ACHN (cell line): ENCODE results near the gene PRKN.

Source experiments
- DNase-seq: peaks from one replicate; pipeline ENCODE4 v3.0.0-alpha.2; 2015
- in situ Hi-C: cut with HindIII; loops from 2 replicates; pipeline ENCODE4 v1.10.0; 2017; ENCODE audit warnings: low sequenced_read_pairs, low pct_ligation_motif_present, low pct_unique_long_range_greater_than_20kb

The PRKN gene

DNA sequence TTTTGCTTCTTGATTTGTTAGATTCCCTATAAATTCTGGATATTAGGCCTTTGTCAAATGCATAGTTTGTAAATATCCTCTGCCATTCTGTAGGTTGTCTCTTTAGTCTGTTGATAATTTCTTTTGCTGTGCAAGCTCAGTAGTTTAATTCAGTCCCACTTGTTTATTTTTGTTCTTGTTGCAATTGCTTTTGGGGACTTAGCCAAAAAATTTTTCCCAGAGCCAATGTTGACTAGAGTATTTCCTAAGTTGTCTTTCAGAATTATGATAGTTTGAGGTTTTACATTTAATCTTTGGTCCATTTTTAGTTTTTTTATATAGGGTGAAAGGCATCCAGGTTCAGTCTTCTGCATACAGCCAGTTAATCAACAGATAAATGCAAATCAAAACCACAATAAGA is 96.0 kb downstream of the PRKN start:
- in situ Hi-C loops: no loop called here
- DNase-seq: no peak

DNA sequence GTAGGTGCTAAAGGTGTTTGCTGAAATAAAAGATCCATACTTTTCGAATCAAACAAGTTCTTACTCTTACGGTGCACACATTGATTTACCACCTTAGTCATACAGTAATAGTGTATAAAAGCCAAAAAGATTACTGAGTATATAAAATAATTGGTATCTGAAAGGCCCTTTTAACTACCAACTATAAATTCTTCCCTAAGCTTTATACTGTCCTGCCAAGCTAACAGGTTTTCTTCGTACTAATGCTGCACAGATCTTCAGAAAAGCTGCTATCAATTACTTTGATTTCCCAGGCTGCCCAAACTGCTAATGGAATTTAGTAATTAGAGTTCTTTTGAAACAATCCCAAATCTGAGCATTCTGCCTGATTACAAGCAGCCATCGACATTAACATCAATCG is 97.5 kb downstream of the PRKN start:
- DNase-seq: no peak
- in situ Hi-C loops: no loop called here

DNA sequence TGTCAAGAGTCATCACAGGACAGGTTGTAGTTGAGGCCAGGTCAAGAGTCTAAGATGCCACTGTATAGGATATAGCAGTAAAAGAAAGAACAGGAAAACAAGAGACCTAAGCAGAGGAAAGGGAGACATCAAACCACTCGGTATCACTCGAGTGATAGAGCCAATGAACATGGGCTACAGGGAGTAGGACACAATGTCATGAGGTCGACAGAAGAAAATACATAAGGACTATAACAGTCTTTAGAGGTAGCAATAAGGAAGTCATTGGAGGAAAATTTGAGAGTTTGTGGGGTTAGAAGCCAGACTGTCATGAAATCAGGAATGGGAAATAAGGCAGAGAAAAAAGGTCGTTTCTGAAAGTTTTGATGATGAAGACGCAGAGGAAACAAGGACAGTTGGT is 99.7 kb downstream of the PRKN start:
- in situ Hi-C loops: no loop called here
- no peak for DNase-seq

DNA sequence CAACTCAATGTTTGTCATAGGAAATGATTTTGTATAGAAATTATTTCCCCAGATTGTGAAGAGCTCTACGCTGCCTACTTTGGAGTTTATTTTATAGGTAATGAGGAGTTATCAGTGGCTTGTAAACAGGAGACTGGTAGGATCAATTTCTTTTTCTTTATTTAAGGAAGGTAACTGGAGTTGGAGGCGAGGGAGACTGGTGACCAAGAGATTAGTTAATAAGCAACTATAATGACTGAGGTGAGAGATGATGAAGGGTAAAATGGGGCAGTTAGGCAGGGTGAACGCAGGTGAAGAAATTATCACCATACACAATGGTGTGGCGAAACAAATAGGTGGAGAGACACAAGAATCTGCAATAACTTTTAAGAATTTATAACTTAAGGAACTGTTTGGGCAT is 100.2 kb downstream of the PRKN start:
- in situ Hi-C loops: no loop called here
- no peak for DNase-seq

DNA sequence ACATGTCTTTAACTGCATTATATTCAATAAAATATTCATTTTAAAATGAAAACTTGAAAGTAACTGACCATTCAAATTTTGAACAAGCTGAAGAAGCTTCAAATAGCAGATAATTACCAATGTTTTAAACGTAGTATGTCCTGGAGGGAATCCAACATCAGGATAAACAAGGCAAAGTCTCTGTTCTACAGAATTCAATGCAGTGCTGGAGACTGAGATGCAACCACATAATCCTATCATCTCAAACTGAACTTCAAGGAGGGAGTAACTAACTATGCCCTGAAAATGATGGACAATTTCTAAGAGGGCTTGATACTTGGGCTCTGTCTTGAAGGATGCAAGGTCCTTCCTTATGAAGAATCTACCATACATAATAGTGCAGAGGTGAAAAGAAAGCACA is 100.7 kb downstream of the PRKN start:
- in situ Hi-C loops: no loop called here
- no peak for DNase-seq

DNA sequence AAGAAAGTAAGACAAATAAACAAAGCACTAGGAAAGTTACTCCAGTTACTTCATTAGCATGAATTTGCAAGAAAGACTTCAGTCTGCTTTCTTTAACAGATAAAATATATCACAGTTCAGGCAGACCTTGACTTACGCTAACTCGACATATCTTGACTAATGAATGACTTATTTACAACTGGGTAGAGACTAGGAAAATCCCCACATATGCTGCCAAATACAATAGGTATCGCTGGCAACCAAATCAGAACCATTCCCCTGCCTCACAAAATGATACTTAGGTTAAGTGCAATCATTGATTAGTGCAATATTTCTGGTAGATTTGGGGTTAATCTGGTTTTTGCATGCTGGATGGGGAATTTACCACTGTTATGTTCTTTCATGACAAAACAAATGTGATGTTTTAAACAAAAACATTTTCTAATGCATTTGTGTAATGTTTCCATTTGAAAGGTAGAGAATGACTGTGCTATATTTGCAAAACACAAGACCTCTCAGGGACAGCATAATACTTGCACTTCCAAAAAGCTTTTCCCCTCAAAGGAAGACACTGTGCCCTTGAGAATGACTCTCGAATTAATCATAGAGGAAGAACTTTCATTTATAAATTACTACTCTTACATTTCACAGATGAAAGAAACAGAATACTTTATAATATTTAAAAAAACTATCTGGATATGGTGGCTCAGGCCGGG is 101.6 kb downstream of the PRKN start:
- no peak for DNase-seq
- in situ Hi-C loops: no loop called here

DNA sequence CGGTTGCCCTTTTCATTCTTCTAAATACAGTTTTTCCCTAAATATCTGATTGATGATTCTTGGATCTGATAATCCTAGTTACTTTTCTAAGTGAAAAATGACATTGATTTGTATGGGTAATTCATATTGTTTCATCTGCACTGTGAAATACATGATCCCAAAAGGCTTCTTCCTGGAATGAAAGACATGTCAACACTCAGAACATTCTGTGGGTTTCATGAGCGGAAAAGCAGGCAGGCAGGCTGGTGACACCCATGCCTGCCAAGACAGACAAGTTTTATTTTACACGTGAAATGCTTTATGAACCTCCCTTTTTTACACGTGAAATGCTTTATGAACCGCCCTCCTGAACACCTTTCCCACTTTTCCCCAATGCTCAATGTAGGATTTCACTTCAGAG is 105.0 kb downstream of the PRKN start:
- in situ Hi-C loops: no loop called here
- DNase-seq: no peak

DNA sequence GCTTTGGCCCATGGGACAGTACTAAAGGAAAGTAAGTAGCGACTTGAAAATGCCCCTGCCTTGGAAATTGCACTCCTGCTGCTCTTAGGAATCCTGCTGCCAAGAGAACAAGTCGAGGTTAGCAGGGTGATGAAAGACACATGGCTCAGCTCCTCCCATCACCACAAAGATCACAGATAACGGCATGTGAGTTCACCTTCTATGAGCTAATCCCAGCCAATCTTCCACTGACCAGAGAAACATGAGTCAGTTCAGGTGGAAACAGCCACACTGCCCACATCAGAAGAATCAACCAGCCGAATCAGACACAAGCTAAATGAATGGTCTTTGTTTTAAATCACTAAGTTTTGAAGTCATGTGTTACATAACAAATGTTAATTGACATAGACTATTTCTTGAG is 106.3 kb downstream of the PRKN start:
- in situ Hi-C loops: no loop called here
- no peak for DNase-seq

DNA sequence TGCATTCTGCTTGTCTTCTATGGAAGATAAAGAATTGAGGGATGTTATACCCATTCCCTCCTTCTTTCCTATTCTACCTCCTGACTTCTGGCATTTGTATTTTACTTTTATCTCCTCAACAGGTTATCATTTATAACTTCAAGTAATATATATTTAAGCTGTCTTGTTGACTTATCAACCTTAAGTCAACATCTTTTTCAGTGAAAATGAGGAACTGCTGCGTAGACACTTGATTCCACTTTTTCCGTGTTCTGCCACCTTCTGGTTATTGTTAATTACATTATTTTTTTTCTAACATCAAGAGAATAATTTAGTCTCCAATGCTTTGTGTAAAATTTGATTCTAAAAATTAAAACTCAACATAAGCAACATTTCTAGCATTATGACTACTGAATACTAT is 107.5 kb downstream of the PRKN start:
- in situ Hi-C loops: no loop called here
- DNase-seq: no peak

DNA sequence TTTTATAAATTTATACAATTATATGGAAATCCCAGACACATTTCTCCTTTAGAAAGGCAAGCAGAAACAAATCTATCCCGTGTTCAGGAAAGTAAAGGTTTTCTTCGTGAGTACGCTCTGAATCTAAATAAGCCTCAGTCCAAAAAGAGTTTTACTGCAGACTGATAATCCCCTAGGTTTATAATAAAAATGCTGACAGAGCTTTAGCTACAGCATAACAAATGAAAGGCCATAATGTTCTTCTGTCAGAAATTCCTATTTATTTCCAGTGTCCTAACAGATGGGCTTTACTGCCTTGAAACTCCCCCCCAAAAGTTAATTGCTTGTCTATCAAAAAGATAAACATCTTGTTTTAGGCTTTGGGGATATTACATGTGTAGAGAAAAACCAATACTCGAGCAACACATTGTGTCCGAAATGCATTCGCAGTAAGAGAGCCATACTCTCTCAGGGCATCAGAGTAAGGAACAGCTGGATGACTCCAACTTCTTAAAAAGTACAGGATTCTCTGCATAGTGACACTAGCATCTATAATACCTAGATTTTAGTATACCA is 109.0 kb downstream of the PRKN start:
- no peak for DNase-seq
- in situ Hi-C loops: no loop called here

DNA sequence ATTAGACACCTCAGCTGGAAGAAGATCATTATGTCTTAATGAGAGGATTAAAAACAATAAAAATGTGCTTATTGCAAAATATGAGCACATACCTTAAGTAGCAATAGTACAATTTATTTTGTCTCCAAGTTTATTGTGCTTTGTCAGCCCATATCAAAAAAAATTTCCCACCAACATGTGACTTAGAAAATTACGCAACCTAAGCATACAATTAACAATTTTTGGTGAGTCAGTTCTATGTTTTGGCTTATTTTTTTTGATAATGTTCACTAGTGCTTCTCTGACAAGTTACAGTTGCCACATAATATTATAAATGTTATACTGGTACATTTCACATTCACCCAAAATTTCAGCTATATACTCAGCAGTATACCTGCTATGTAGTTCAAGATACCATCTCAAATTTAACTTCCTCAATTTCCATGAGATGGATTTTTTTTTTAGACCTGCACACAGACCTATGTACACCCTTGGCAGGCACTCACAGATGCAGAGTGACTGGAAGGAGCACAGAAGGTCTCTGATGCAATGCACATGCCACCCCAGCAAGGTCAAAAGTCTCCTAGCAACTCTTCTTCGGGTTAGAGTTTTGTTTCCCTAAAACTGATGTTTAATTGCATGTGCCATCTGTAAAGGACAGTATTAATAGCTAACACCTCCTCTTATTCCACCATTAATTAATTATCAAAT is 112.4 kb downstream of the PRKN start:
- DNase-seq: no peak
- in situ Hi-C loops: no loop called here

DNA sequence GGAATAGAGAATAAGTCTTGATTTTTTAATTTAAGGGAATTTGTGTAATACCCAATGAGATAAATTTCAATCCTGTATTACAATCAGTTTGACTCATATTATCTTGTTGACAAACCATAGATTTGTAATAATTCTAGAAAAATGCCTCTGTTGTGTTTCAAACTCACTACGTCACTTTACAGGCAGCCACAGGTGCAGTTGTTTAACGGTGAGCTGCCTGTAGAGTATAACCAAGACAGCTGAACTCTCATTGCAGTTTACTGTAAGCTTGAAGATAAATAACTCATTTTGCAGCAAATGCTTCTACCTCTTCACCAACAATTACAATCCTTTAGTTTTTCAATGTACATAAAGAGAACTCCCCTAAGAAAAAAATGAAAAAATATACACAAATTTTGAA is 114.3 kb downstream of the PRKN start:
- in situ Hi-C loops: no loop called here
- DNase-seq: no peak

DNA sequence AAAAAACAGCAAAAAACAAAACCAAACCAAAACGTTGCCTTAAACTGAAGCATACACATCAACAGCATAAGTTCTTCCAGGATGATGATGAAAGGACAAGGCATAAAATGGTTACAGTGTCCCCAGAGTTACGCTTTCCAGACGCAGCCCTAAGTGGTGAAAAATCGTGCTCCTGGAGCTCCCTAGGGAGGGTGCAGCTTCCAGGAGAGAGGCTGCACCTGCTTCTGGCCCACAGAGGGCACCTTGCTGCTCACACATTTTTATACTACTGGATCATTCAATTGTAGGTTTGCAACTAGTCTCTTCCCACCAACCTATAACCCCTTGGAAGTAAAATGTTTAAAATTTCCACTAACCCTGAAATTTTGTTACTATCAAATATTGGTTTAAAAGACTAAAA is 115.0 kb downstream of the PRKN start:
- no peak for DNase-seq
- in situ Hi-C loops: no loop called here

DNA sequence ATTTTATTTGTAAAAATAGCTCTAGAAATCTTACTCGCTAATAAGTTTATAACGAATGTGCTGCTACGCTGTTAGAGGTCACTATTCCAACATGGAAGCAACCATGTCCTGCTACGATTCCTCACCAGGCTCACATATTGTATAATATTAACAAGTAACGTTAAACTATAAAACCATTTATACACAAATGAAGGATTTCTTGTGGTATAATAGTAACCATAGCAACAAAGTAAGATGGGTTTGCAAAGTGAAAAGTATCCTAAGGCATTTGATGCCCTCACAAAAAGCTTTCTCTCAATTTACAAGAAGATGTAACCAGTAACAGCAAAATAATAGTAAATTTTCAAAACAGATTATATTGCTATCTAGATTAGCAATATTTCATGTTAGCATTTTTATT is 117.2 kb downstream of the PRKN start:
- DNase-seq: no peak
- in situ Hi-C loops: no loop called here

DNA sequence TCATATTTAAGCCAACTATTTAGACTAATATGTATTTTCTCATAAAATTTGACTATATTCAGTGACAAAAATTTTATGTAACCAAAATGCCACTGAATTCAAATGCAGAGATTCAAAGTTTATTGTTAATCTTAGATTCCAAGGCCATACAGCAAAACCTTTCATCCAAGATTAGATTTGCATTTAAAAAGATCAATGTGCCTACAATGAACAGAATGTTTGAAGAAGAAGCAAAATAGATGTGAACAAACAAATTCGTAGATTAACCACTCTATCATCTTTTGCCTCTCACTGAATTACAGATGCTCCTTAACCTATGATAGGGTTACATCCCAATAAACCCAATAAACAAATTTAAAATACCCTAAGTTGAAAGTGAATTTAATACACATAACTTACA is 121.7 kb downstream of the PRKN start:
- in situ Hi-C loops: no loop called here

DNA sequence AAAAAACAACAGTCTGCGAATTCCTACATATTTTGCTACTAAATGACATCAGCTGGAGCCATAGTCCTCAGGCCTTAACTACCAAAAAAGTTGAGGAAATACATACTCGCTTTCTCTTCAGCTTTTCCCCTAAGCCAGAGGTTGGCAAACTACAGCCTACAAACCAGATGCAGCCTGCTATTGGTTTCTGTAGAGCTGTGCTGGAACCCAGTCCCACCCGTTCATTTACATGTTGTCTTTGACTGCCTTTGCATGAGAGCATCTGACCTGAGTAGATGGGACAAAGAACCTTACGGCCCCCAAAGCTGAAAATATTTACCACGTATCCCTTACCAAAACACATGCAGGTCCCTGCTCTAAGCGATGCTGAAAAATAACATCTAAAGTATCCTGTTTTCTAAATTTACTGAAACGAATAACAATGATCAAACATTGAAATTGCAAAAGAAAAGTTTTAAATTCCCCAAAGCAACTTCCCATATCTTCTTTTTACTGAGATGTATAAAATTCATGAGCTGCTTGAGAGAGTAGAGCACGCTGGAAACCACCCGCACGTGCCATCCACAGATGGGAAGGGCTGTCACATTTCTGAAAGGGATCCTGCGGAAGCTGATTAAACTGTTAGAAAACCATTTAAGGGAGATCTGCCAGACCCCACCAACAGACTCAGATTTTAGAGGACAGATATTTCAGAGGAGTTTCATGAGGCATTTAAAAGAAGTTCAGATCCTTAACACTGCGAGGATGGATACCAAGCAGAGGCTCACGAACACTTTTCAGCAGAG is 124.1 kb downstream of the PRKN start:
- in situ Hi-C loops: no loop called here
- DNase-seq: no peak

More for the DNA sequence above, 121.7 kb downstream of the PRKN start:
- DNase-seq: no peak

DNA sequence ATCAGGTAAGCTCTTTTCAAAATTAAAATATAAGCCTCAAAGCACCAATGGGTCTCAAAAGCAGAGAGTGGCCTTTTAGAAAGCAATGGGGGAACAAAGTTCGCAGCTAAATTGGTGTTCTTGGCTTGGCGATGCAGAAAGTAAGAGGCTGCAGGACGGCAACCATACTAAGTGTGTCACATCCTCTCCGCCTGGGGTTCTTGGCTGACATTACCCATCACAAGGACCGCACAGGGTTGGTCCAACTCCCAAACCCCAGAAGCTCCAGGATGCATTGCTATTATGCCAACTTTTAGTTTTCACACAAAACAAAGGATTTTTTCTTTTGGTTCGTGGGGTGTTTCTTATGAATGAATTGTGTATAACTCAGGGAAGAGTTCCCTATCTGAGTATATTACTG is 124.8 kb downstream of the PRKN start:
- DNase-seq: no peak
- in situ Hi-C loops: no loop called here

DNA sequence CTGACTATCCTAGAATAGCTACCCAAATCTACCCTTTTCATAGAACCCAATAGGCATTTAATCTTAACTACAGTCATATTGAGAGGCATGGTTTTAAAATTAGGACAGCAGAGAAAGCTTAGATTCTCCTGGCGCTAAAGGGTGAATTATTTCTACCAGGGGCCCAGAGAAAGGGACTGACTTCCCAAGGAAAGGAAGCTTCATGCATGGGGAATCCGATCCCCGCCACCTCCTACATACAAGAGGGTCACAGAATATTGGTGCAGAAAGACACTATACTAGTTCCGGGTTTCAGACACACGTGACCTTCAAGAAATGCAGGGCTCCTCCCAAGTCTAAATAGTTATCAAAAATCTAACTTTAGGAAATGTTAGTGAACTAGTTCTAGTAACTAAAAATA is 130.9 kb downstream of the PRKN start:
- DNase-seq: no peak
- in situ Hi-C loops: no loop called here

DNA sequence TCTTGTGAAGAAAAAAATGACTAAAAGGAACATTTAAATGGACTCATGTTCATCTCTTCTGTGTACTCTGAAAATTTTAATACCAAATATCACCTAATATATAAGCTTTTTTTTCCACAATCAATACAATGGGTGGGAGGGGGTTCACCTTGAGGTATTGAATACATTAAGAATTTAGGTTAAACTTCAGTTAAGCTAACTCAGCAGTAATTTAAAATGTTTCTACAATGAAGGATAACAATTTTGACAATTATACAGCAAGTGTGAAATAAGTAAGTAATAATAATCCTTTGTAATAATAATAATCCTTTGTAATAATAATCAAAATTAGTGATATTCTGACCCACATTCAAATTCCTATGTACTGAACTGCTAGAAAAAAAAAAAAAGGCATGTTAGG is 136.0 kb downstream of the PRKN start:
- in situ Hi-C loops: no loop called here
- DNase-seq: no peak
